ENCODE results near the gene WBP1L. TPM values are rescaled to one million over a fixed set of nuclear protein-coding genes. Genes with fewer than 3 reads are reported as not detected.

The WBP1L gene
- total and polyA plus RNA-seq, 8 donors: 15.1 to 140 (median 30.5) TPM

DNA sequence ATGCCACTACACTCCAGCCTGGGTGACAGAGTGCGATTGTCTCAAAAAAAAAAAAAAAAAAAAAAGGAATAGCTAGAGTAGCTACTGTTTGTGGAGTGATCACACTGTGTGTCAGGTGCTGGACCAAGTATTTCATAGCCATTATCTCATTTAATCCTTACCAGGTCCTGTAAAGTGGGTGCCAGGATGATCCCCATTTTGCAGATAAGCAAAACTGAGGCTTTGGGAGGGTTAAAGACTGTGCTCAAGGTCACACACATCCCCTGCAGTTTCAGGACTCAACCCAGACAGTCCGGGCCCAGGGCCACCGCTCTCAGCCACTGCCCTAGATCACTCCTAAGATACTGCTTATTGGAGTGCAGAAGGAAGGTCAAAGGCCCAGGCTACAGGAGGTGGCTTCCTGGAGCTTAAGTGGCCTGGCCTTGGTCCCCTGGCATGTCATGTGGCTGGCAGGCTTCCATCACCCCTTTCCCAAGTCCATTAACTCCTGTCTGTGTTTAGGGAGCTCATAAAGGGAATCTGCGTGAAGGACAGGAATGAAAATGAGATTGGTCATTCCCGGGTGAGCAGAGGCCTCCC lies 12.4 kb upstream of the WBP1L start:
- TF ChIP-seq, protein P1, sequence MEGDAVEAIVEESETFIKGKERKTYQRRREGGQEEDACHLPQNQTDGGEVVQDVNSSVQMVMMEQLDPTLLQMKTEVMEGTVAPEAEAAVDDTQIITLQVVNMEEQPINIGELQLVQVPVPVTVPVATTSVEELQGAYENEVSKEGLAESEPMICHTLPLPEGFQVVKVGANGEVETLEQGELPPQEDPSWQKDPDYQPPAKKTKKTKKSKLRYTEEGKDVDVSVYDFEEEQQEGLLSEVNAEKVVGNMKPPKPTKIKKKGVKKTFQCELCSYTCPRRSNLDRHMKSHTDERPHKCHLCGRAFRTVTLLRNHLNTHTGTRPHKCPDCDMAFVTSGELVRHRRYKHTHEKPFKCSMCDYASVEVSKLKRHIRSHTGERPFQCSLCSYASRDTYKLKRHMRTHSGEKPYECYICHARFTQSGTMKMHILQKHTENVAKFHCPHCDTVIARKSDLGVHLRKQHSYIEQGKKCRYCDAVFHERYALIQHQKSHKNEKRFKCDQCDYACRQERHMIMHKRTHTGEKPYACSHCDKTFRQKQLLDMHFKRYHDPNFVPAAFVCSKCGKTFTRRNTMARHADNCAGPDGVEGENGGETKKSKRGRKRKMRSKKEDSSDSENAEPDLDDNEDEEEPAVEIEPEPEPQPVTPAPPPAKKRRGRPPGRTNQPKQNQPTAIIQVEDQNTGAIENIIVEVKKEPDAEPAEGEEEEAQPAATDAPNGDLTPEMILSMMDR (IDR thresholded peaks at IDR 0.05): no peak
- 75 to 88% (median 85%) methylated on average over 5 of the region's 5 CpGs for WGBS, 5 donors
- Histone ChIP-seq H3K27me3 (no peaks in the 10 kb centered on the region), H3K9me3 (no peaks in the 10 kb centered on the region), H3K27ac (no peak overlapping the region), H3K4me3 (no peak overlapping the region), H3K36me3 (peaks cover 2 to 82% (median 62%) of the 10 kb centered on the region in 4 donors), H3K4me1 (peaks cover 0 to 10% (median 8%) of the 10 kb centered on the region in 4 donors)
- intact Hi-C loops (cut with DNase I; ENCODE audit: low total_unique reads): loop anchor here (5.0 to 10.0 kb wide), 2 partner anchors 93 to 171 kb away; no protein-coding TSS in a partner anchor
- no peak for DNase-seq

DNA sequence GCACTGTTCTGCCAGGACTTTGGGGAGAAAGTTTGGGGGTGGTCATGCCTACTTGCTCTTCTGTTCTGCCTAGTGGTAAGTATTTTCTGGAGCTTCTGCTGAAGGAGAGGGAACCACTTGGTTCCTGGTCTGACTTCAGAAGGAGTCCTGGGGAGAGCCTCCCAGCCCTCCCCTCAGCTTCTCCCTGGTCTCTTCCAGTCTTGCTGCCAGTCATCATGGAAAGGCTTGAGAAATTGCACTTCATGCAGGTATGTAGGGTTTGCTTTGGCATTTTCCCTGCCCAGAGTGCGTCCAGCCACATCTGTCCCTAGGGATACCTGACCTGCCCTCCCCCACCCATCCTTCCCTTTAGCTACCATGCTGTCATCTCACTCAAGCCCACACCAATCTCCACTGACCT lies 11.1 kb upstream of the WBP1L start:
- H3K27ac ChIP-seq: no peak overlapping the region
- intact Hi-C loops (cut with DNase I; ENCODE audit: low total_unique reads): loop anchor here (5.0 to 10.0 kb wide), 2 partner anchors 92 to 170 kb away; no protein-coding TSS in a partner anchor
- H3K36me3 ChIP-seq: peaks cover 2 to 77% (median 56%) of the 10 kb centered on the region in 4 donors
- no peaks in the 10 kb centered on the region for H3K9me3 ChIP-seq
- TF ChIP-seq POLR2A (IDR thresholded peaks at IDR 0.05): no peak
- H3K27me3 ChIP-seq: no peaks in the 10 kb centered on the region
- 0 to 100% (median 65%) methylated on average over 1 of the region's 1 CpG for WGBS, 5 donors
- H3K4me1 ChIP-seq: peaks cover 0 to 10% (median 8%) of the 10 kb centered on the region in 4 donors
- H3K4me3 ChIP-seq: no peak overlapping the region
- no peak for DNase-seq

DNA sequence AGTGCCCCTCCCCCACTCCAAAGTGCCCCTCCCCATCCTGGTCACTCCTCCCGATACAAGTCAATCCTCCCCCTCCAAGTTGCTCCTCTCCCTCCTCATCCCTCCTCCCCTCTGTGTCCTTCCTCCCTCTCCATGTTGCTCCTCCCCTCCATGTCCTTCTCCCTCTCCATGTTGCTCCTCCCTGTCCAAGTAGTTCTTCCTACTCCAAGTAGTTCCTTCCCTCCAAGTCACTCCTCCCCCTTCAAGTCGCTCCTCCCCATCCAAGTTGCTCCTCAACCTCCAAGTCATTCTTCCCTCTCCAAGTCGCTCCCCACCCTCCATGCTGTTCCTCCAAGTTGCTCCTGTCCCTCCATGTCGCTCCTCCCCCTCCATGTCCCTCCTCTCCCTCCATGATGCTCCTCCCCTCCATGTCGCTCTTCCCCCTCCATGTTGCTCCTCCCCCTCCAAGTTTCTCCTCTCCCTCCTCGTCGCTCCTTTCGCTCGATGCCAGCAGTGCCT lies 8.6 kb upstream of the WBP1L start:
- no peak for TF ChIP-seq EP300 (IDR thresholded peaks at IDR 0.05)
- no peak for TF ChIP-seq POLR2A (IDR thresholded peaks at IDR 0.05)
- TF ChIP-seq POLR2AphosphoS5 (IDR thresholded peaks at IDR 0.05): no peak
- TF ChIP-seq, protein P1 (IDR thresholded peaks at IDR 0.05): no peak
- Histone ChIP-seq H3K9me3 (no peaks in the 10 kb centered on the region), H3K4me3 (no peak overlapping the region), H3K36me3 (peaks cover 0 to 58% (median 45%) of the 10 kb centered on the region in 4 donors), H3K27me3 (no peaks in the 10 kb centered on the region), H3K4me1 (peaks cover 0 to 12% (median 0%) of the 10 kb centered on the region in 4 donors), H3K27ac (no peak overlapping the region)
- intact Hi-C loops (cut with DNase I; ENCODE audit: low total_unique reads): loop anchor here (10.0 kb wide), 1 partner anchor 90 kb away; no protein-coding TSS in a partner anchor
- 70 to 84% (median 82%) methylated on average over 9 of the region's 9 CpGs for WGBS, 5 donors
- no peak for DNase-seq

DNA sequence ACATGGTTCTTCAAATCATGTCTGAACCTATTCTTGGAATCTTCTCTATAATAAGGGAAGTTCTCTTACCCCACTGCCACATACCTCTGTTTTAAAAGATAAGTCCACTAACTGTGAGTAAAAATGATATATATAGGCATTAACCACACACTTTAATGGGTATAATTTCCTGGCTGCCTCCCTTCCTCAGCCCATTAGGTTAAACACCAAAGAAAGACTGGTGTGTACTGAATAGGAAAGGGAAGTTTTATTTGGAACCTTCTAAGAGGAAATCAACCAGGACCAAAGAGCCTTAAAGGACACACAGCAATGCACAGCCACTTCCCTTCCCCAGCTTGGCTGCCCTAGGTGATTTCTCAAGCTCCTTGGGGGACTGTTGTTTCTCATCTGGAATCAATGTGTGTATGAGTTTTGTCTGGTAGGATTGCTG lies 5.0 kb upstream of the WBP1L start:
- no peaks in the 10 kb centered on the region for H3K9me3 ChIP-seq
- no peak for TF ChIP-seq POLR2AphosphoS5 (IDR thresholded peaks at IDR 0.05)
- TF ChIP-seq EP300 (IDR thresholded peaks at IDR 0.05): no peak
- TF ChIP-seq, protein P1 (IDR thresholded peaks at IDR 0.05): no peak
- no peak for TF ChIP-seq POLR2A (IDR thresholded peaks at IDR 0.05)
- intact Hi-C loops (cut with DNase I; ENCODE audit: low total_unique reads): loop anchor here (10.0 kb wide), 1 partner anchor 86 kb away; no protein-coding TSS in a partner anchor
- H3K27ac ChIP-seq: peak overlapping the region in 2 of 5 donors; percentile 26 to 35
- H3K4me1 ChIP-seq: peaks cover 0 to 21% (median 6%) of the 10 kb centered on the region in 4 donors
- H3K27me3 ChIP-seq: no peaks in the 10 kb centered on the region
- DNase-seq: no peak
- no peak overlapping the region for H3K4me3 ChIP-seq
- H3K36me3 ChIP-seq: peaks cover 0 to 32% (median 20%) of the 10 kb centered on the region in 4 donors

DNA sequence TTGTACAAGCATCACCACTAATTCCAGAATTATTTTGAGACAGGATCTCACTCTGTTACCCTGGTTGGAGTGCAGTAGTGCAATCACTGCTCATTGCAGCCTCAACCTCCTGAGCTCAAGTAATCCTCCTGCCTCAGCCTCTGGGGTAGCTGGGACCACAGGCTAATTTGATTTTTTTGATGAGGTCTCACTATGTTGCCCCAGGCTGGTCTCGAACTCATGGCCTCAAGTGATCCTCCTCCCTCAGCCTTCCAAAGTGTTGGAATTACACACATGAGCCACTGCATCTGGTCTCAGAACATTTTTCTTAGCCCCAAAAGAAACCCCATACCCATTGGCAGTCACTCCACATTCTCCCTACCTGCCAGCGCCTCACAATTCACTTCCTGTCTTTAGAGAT lies 3.5 kb upstream of the WBP1L start:
- DNase-seq: no peak
- Histone ChIP-seq H3K4me1 (peaks cover 8 to 31% (median 15%) of the 10 kb centered on the region in 4 donors), H3K27me3 (no peaks in the 10 kb centered on the region), H3K4me3 (no peak overlapping the region), H3K36me3 (peaks cover 0 to 22% (median 13%) of the 10 kb centered on the region in 4 donors), H3K9me3 (no peaks in the 10 kb centered on the region), H3K27ac (no peak overlapping the region)
- TF ChIP-seq POLR2AphosphoS5 (IDR thresholded peaks at IDR 0.05) (no peak), EP300 (IDR thresholded peaks at IDR 0.05) (no peak), POLR2A (IDR thresholded peaks at IDR 0.05) (no peak)
- TF ChIP-seq, protein P1 (IDR thresholded peaks at IDR 0.05): no peak
- intact Hi-C loops (cut with DNase I; ENCODE audit: low total_unique reads): no loop called here
- WGBS, 5 donors: 76 to 96% (median 83%) methylated on average over 2 of the region's 2 CpGs

Measured in stomach (tissue), 9 donors.